ENCODE results near the gene PCLO.

DNA sequence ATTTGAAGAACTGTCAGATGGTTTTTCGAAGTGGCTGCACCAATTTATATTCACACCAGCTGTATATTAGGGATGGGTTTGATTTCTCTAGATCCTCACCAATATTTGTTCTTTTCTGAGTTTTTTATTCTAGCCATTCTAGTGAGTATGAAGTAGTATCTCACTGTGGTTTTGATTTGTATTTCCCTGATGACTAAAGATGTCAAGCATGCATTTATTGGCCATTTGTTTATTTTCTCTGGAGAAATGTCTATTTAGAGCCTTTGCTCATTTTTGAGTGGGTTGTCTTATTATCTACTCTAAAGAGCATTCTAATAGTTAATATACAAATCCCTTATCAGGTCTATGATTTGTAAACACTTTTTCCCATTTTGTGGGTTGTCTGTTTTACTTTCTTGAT is 123.9 kb downstream of the PCLO start:
- no peak for TF ChIP-seq CTCF (IDR thresholded peaks at IDR 0.05)
- no peak for TF ChIP-seq EP300 (IDR thresholded peaks at IDR 0.05)
- no peak for TF ChIP-seq POLR2A (IDR thresholded peaks at IDR 0.05)
